GM13977 (cell line): ENCODE data around the gene MBD2.

ENCODE experiments used
- DNase-seq: peaks from one replicate; pipeline ENCODE4 v3.0.0; 2012; ENCODE audit warnings: low spot score
- in situ Hi-C: fragments of 300-500 bp; cut with MboI; formaldehyde crosslinking; loops from one replicate; pipeline ENCODE4 v1.12.0; 2022; ENCODE audit warnings: low sequenced_read_pairs, low pct_unique_long_range_greater_than_20kb, mixed read lengths, inconsistent platforms; ENCODE audit not compliant: unreplicated experiment
- TF ChIP-seq, protein P1 (sequence below): IDR thresholded peaks from 2 replicates; pipeline ENCODE4 v1.5.1; 2012; ENCODE audit warnings: mild to moderate bottlenecking, control low read depth; ENCODE audit not compliant: insufficient read depth; ENCODE audit errors: extremely low read depth, missing control alignments

Gene MBD2

DNA sequence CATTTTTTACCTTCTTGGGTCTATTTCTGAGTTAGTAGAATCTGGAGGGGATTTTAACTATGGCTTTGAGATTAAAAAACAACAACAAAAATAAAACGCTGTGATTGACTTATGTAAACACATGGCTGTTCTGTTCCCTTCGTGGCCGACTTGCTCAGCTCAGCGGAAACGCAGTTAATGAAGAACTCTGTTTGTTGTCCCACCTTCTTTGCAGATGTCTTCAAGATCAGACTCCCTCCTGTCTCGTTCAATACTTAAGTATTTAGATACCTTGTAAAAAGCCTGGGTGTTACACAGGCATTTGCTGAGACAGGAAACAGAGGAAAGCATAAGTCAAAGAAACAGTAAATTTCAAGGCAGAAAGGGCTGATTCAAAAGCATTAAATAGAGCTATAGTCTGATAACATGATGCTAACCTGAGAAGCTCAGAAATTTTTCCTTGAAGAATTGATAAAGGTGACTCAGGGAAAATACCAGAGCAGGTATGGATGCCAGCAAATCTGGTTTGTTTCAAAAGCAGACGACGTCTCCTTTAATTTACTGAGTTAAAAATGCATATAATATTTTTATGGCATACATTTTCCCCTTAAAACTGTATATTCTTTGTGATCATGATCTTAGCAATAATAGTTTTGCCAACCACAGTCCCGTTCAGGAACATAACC is 23.2 kb upstream of the MBD2 start:
- TF ChIP-seq, protein P1, sequence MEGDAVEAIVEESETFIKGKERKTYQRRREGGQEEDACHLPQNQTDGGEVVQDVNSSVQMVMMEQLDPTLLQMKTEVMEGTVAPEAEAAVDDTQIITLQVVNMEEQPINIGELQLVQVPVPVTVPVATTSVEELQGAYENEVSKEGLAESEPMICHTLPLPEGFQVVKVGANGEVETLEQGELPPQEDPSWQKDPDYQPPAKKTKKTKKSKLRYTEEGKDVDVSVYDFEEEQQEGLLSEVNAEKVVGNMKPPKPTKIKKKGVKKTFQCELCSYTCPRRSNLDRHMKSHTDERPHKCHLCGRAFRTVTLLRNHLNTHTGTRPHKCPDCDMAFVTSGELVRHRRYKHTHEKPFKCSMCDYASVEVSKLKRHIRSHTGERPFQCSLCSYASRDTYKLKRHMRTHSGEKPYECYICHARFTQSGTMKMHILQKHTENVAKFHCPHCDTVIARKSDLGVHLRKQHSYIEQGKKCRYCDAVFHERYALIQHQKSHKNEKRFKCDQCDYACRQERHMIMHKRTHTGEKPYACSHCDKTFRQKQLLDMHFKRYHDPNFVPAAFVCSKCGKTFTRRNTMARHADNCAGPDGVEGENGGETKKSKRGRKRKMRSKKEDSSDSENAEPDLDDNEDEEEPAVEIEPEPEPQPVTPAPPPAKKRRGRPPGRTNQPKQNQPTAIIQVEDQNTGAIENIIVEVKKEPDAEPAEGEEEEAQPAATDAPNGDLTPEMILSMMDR = no peak
- in situ Hi-C loops = no loop called here
- DNase-seq = no peak

DNA sequence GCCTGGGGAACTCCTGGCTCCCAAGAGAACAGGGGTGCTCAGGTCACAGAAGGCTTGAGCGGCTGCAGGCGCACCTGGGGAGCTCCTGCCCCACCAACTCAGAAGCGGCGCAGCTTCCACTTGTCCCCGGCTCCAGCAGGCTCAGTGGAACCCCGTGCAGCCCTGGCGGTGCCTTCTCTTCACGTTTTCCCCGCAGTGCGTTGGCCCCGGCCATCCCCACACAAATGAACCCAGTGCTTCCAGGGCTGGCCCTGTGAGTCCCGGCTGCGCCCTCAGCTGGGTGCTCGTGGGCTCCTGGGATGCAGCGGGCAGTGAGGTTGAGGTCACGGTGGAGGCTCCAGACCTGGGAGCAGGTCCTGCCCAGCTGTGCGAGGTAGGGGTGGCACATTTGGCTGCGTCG is 17.9 kb upstream of the MBD2 start:
- DNase-seq = no peak
- in situ Hi-C loops = no loop called here
- TF ChIP-seq, protein P1 = no peak

DNA sequence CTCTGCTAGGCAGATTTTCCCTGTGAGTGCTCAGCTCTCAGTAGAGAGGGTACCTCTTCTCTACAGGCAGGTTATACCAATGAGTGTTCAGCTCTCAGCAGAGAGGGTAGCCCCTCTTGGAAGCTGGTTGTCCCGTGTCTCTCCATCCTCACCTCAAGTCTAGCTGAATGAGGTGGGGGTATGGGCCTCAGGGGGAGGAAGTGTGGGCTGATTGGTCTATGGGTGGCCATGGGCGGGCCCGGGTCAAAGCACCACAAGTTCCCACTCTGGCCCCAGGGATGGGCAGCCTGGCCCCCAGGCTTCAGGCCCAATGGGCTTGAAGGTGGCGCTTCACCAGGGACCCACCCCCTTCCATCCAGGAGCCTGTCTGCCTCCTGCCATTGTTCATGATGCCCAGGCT is 17.0 kb upstream of the MBD2 start:
- DNase-seq = no peak
- TF ChIP-seq, protein P1 = no peak
- in situ Hi-C loops = no loop called here

DNA sequence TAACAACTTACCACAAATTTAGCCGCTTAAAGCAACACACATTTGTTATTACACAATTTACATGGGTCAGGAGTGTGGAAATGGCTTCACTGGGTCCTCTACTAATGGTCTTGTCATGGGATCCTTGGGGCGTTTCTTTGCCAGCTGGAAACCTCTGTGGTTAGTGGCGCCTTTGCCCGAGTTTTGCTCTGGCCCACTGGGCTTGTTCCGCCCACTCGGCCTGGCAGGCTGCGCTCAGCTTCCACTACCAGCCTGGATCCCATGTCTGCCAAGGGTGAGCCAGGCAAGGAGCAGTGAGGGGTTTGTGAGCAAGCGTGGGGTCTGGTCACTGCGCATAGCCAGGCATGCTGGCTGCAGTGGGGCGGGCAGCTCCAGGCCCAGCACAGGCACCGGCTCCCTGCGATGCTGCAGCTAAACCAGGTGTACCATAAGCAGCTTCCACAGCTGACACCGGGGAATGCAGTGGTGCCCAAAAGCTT is 16.2 kb upstream of the MBD2 start:
- no peak for DNase-seq
- TF ChIP-seq, protein P1 = no peak
- in situ Hi-C loops = no loop called here

DNA sequence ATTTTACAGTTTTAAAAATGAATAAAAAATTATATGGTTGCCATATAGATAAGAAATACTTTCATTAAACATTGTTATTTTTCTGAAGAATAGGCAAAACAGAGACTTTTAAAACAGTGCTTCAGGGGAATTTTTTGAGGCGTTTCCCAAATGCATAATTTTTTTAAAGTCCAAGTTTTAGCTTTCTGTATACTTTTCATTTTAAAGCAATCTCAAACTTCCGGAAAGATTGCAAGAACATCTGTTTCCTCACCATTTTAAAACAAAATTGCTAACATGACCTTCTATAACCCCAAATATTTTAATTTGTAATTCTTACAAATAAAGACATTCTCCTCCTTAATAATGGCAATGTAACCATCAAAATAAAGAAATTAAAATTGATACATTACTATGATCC is 15.1 kb upstream of the MBD2 start:
- in situ Hi-C loops = no loop called here
- TF ChIP-seq, protein P1 = no peak
- no peak for DNase-seq

DNA sequence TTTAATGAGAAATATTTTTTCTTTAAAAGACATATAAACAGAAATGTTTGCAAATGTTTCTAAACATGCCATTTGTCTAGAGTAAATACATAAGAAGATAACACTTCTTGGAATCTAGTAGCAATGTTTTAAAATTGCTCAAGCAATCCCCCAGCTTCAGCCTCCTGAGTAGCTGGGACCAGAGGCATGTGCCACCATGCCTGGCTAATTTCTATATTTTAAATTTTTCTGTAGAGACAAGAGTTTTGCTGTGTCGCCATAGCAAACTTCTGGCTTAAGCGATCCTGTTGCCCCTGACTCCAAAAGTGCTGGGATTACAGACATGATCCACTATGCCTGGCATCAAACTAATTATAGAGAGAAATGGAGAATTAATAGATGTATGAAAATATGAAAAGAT is 14.6 kb upstream of the MBD2 start:
- DNase-seq = no peak
- TF ChIP-seq, protein P1 = no peak
- in situ Hi-C loops = no loop called here
